HG02588 (cell line): Measurements from ENCODE around the gene PUS1.

Experiments used
- ATAC-seq: cut with Tn5 transposase; IDR thresholded peaks from one replicate; pipeline ENCODE4 v1.9.1; 2021; ENCODE audit warnings: mild to moderate bottlenecking, moderate library complexity; ENCODE audit not compliant: unreplicated experiment

PUS1 gene

GRCh38 chr12:131990066-131990979, 61.2 kb downstream of the PUS1 start:
- no peak for ATAC-seq

GRCh38 chr12:131990980-131991305, 61.9 kb downstream of the PUS1 start:
- no peak for ATAC-seq

DNA sequence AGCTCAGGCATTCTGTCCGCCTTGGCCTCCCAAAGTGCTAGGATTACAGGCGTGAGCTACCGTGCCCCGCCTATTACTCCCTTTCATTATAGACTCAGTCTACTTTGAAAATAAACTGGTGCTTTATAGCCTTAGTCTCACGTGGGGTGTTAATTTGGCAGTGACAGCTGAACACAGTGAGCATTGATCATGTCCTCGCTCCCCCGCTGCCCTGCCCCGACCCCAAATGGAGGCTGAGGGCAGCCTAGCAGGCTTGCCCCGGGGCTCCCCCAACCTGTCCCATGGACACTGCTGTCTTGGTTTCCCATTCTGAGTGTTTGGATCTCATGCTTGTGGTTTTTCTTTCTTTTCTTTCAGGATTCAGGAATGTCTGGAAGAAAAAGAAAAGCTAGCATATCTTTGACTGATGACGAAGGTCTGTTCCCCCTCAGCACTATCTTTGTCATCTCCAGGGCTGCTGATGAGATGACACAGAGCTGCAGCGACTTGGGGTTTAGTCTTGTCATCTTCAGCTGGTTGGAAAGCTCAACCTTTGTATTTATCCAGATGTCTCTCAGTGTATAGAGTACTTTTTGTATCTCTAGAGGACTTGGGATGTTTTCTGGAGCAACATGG, 62.8 kb downstream of the PUS1 start:
- no peak for ATAC-seq

DNA sequence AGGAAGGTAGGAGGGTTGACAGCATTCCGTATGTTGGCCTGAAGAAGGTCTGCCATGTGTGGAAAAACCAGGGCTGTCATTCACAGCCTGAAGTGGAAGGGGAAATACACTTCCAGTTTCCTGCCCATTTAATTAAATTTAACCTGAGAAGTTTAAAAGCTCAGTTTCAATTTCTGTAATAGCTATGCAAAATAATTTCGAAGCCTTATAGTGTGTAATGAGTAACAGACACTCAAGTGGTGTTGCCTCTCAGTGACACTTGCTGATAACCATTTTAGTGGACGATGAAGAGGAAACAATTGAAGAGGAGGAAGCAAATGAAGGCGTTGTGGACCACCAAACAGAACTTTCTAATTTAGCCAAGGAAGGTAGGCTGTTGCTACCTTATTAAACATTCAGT, 65.5 kb downstream of the PUS1 start:
- peak; percentile 65 for ATAC-seq
